ENCODE results near the gene GTF2H1. TPM values are rescaled to one million over a fixed set of nuclear protein-coding genes. Genes with fewer than 3 reads are reported as not detected.

The GTF2H1 gene
- total and polyA plus RNA-seq, 2 experiments from 2014 or later: 33.8 to 66.2 TPM

DNA sequence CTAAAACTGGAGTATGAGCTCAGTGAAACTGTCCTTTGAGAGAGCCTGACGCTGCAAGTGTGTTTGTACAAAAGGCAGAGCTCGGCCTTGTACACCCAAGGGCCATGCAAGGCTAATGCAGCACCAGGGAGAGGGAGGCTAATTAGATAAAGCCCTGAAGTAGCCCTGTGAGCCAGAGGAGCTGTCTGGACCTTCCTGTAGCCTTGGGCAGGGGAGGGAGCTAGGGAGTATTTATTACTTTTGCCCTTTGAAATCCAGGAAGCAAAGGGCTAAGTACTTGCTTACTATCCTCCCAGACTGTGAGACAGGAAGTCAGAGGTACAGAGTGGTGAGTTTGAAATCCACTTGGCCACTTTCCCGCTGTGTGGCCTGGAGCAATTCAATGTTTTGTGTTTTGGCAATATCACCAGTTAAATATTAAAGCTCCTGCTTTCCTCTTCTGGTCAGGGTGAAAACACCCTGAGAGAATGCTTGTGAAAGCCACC lies 61.8 kb downstream of the GTF2H1 start:
- Histone ChIP-seq H3K4me2 (peak overlapping the region; percentile 55), H3K9me3 (ENCODE audit: low read depth) (no peaks in the 10 kb centered on the region), H2AFZ (peak overlapping the region; percentile 41), H3K4me3 (no peak overlapping the region), H3K36me3 (replicated peaks; ENCODE audit: insufficient read depth, low read depth) (no peaks in the 10 kb centered on the region), H3K27me3 (no peaks in the 10 kb centered on the region), H3K79me2 (no peaks in the 10 kb centered on the region), H4K20me1 (ENCODE audit: insufficient read depth, poor library complexity, severe bottlenecking) (no peaks in the 10 kb centered on the region), H3K9me2 (replicated peaks; ENCODE audit: insufficient read depth) (no peaks in the 10 kb centered on the region), H3K4me1 (ENCODE audit: insufficient read depth) (peaks cover 26% of the 10 kb centered on the region), H3K27ac (peak overlapping the region; percentile 97)
- no peak for TF ChIP-seq EZH2 (IDR thresholded peaks at IDR 0.05; ENCODE audit: borderline replicate concordance)
- TF ChIP-seq, protein P1, sequence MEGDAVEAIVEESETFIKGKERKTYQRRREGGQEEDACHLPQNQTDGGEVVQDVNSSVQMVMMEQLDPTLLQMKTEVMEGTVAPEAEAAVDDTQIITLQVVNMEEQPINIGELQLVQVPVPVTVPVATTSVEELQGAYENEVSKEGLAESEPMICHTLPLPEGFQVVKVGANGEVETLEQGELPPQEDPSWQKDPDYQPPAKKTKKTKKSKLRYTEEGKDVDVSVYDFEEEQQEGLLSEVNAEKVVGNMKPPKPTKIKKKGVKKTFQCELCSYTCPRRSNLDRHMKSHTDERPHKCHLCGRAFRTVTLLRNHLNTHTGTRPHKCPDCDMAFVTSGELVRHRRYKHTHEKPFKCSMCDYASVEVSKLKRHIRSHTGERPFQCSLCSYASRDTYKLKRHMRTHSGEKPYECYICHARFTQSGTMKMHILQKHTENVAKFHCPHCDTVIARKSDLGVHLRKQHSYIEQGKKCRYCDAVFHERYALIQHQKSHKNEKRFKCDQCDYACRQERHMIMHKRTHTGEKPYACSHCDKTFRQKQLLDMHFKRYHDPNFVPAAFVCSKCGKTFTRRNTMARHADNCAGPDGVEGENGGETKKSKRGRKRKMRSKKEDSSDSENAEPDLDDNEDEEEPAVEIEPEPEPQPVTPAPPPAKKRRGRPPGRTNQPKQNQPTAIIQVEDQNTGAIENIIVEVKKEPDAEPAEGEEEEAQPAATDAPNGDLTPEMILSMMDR (IDR thresholded peaks at IDR 0.05; ENCODE audit: poor library complexity): no peak
- TF ChIP-seq EZH2phosphoT487 (IDR thresholded peaks at IDR 0.05; ENCODE audit: low read depth, severe bottlenecking, unreplicated experiment): no peak
- 25% methylated on average over 3 of the region's 3 CpGs for WGBS (ENCODE audit: low lambda C conversion rate, missing lambda C conversion rate)
- peak; percentile 78 for DNase-seq (ENCODE audit: low spot score)

DNA sequence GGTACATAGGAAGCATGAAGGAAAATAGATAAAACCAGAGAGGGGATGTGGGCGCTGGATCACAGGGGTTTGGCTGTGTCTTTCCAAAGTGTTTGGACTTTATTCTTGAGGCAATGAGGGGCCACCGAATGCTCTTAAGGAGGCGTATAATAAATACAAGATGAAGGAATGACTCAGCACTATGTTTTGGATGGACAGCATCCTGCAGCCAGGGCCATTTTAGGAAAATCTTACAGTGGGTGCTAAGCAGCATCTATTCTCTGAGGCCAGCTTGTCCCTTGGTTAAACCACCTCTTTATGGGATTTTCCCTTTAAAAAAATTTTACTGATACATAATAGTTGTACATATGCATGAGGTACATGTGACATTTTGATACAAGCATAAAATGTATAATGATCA lies 67.7 kb downstream of the GTF2H1 start:
- H3K4me3 ChIP-seq: no peak overlapping the region
- H3K4me2 ChIP-seq: no peak overlapping the region
- peaks cover 6% of the 10 kb centered on the region for H3K79me2 ChIP-seq
- H3K36me3 ChIP-seq (replicated peaks; ENCODE audit: insufficient read depth, low read depth): no peaks in the 10 kb centered on the region
- no peaks in the 10 kb centered on the region for H3K9me3 ChIP-seq (ENCODE audit: low read depth)
- 89% methylated on average over 3 of the region's 3 CpGs for WGBS (ENCODE audit: low lambda C conversion rate, missing lambda C conversion rate)
- H3K9me2 ChIP-seq (replicated peaks; ENCODE audit: insufficient read depth): no peaks in the 10 kb centered on the region
- H4K20me1 ChIP-seq (ENCODE audit: insufficient read depth, poor library complexity, severe bottlenecking): no peaks in the 10 kb centered on the region
- DNase-seq (ENCODE audit: low spot score): no peak
- H3K27me3 ChIP-seq: no peaks in the 10 kb centered on the region
- no peak overlapping the region for H3K27ac ChIP-seq
- H3K4me1 ChIP-seq (ENCODE audit: insufficient read depth): peaks cover 7% of the 10 kb centered on the region
- TF ChIP-seq, protein P1 (IDR thresholded peaks at IDR 0.05; ENCODE audit: poor library complexity): no peak
- TF ChIP-seq EZH2phosphoT487 (IDR thresholded peaks at IDR 0.05; ENCODE audit: low read depth, severe bottlenecking, unreplicated experiment) (no peak), EZH2 (IDR thresholded peaks at IDR 0.05; ENCODE audit: borderline replicate concordance) (no peak)
- H2AFZ ChIP-seq: no peak overlapping the region

DNA sequence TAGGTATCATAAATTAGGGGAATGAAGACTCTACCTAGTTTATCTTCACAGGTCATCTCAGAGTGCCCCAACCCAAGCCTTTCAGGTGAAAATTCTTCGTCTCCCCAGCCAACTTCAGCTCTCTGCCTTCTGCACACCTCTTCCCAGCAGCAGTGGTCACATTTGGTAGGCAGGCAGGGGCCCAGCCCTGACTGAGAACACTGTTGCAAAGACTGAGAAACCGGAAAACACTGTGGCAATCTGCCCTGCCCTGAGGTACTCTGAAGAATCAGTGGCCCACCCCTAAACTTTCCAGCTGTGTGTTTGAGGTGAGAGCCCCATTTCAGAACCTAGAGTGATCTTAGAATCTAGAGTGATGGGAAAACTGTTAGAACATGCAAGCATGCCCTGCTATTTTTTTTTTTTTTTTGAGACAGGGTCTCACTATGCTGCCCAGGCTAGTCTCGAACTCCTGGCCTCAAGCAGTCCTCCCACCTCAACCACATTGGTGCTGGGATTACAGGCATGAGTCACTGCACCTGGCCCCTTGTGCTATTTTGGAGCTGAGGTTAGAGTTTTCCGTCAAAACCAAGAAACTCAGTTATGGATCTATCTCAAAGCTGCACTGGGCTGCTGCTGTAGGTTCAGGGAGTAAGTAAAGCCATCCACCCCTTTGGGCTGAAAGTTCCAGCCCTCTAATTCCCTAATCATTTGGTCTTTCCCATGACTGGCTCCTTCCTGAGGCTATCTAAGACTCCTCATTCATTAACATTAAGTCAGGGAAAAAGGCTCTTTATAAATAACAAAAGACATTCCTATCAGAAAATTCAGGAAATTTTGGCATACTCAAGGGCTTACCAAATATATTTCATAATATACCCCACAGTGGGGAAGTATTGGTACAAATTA lies 70.3 kb downstream of the GTF2H1 start:
- H3K27ac ChIP-seq: peak overlapping the region; percentile 93
- peaks cover 17% of the 10 kb centered on the region for H4K20me1 ChIP-seq (ENCODE audit: insufficient read depth, poor library complexity, severe bottlenecking)
- H3K36me3 ChIP-seq (replicated peaks; ENCODE audit: insufficient read depth, low read depth): no peaks in the 10 kb centered on the region
- TF ChIP-seq, protein P1 (IDR thresholded peaks at IDR 0.05; ENCODE audit: poor library complexity): no peak
- TF ChIP-seq EZH2phosphoT487 (IDR thresholded peaks at IDR 0.05; ENCODE audit: low read depth, severe bottlenecking, unreplicated experiment) (no peak), EZH2 (IDR thresholded peaks at IDR 0.05; ENCODE audit: borderline replicate concordance) (no peak)
- no peaks in the 10 kb centered on the region for H3K9me3 ChIP-seq (ENCODE audit: low read depth)
- H3K79me2 ChIP-seq: peaks cover 23% of the 10 kb centered on the region
- H2AFZ ChIP-seq: no peak overlapping the region
- H3K27me3 ChIP-seq: no peaks in the 10 kb centered on the region
- DNase-seq (ENCODE audit: low spot score): no peak
- H3K9me2 ChIP-seq (replicated peaks; ENCODE audit: insufficient read depth): no peaks in the 10 kb centered on the region
- no peak overlapping the region for H3K4me2 ChIP-seq
- no peak overlapping the region for H3K4me3 ChIP-seq
- WGBS (ENCODE audit: low lambda C conversion rate, missing lambda C conversion rate): 91% methylated on average over 4 of the region's 4 CpGs
- peaks cover 14% of the 10 kb centered on the region for H3K4me1 ChIP-seq (ENCODE audit: insufficient read depth)

Measured in hepatocyte (in vitro differentiated cells).